GM12801 (cell line): ENCODE results near the gene GIPC1.

Source experiments
- CTCF ChIP-seq: IDR thresholded peaks from one replicate; pipeline ENCODE4 v1.5.1; 2011; ENCODE audit warnings: control low read depth; ENCODE audit not compliant: insufficient read length; ENCODE audit errors: extremely low read depth

The GIPC1 gene

DNA sequence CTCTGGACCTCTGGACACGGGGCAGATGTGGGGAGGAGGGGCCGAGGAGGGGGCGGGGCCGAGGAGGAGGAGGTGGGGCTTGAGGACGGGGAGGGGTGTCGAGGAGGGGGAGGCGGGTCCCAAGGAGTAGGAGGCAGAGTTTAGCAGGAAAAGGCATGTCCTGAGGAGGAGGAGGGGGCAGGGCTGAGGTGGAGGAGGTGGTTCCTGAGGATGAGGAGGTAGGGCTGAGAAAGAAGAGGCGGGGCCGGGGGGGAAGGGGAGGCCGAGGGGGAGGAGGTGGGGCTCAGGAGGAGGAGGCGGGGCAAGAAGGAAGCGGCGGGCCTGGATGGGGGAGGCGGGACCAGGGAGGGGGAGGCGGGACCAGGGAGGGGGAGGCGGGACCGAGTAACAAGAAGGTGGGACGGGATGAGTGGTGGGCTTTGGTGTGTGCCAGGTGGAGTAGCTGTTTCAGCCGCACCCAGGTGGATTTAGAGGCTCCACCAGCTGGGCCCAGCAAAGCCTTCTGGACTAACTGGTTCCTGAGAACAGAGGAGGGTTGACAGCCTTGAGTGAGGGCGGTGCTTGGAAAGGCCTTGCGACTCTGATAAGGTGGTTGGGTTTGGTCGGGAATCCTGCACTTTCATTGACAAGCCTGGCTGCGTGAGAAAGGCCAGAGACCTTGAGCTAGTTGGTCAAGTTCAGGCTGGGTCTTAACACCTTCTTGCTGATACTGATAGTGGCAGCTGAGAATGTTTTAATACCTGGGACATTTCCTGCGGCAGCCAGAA lies 41.2 kb upstream of the GIPC1 start:
- no peak for TF ChIP-seq CTCF

GRCh38 chr19:14533450-14533849 lies 37.5 kb upstream of the GIPC1 start:
- TF ChIP-seq CTCF = no peak

GRCh38 chr19:14530506-14530905 lies 34.6 kb upstream of the GIPC1 start:
- no peak for TF ChIP-seq CTCF

DNA sequence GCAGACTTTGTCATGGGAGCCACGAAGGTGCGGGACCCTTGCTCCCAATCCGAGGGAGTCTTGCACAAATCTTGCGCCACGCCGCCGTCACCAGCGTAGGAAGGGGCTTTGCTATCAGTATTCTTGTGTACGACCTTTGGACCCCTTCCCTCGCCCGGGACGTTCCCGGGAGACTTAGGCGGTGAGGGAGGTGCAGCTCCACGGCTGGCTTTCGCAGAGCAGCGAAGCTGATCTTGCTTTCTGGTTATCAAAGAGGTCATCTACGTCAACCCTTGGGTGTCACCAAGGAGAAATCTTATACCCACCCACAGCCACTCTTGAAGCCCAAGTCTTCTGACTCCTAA lies 34.0 kb upstream of the GIPC1 start:
- TF ChIP-seq CTCF = no peak

GRCh38 chr19:14529254-14530004 lies 33.5 kb upstream of the GIPC1 start, which contains the start of gene TECR:
Gene TECR, plus strand, starts transcription at chr19:14529594. Its CDS starts 103 bp downstream, at chr19:14529697.
- no peak for TF ChIP-seq CTCF

DNA sequence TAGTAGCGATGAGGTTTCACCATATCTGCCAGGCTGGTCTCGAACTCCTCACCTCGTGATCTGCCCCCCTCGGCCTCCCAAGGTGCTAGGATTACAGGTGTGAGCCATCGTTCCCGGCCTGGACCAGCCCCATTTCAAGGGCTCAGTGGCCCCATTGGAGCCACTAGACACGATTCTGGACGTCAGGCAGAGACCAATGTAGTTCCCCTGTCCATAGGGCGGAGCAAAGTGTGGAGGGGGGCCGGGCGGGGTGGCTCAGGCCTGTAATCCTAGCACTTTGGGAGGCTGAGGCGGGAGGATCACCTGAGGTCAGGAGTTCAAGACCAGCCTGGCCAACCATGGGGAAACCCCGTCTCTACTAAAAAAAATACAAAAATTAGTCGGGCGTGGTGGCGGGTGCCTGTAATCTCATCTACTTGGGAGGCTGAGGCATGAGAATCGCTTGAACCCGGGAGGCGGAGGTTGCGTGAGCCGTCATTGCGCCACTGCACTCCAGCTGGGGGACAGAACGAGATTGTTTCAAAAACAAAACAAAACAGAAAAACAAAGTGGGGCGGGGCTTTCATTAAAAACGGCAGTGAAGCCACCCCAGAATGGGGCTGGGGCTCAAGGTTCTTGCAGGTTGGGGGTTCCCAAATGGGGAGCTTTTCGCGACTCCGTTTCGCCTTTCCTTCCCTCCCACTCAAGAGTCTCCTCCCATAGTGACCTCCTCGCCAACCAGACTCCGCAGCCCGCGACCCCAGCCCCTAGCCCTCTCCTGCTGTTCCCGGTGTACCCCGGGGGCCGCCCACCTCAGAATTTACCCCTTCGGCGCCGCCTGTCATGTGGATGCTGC lies 32.7 kb upstream of the GIPC1 start:
- TF ChIP-seq CTCF = no peak

DNA sequence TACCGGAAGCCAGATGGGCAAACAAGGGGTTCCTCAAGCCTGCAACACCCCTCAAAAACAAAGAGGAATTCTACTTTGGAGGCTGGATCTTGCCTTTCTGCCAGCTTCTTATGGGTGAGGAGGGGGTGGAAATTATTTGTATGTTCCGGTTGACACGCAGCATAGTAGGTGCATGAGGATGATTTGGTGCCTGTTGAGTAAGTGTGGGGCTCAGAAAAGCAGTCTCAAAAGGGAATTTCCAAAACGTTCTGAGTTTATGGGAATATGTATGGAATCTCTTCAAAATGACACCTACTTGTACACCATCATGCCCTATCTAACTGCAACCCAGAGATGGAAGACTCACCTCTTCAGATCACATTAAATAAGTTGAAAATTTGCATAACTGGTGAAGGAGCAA lies 30.5 kb upstream of the GIPC1 start:
- no peak for TF ChIP-seq CTCF
